ENCODE measurements around the gene ZFPM1.

DNA sequence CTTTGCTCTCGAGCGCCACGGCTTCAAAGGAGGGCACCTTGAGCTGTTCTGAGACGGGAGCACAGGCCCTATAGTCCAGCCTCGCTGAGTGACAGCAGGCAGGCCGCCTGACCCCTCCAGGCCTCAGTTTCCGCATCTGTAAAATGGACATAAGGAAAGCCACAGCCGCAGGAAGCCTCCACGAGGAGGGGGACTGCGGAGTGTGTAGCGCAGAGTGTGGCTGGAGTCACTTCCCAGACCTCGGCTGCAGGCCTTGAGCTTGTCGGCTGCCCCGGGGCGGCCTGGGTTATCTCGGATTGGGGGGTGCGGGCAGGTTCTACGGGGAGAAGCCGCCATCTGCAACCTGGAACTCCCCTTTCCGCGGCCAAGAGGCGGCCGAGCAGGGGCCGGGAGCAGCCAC lies 40.8 kb downstream of the ZFPM1 start:
- TF ChIP-seq CTCF (IDR thresholded peaks at IDR 0.05 in 4 of 5, conservative IDR thresholded peaks at IDR 0.05 in 1 of 5) (no peak), POLR2A (IDR thresholded peaks at IDR 0.05) (no peak)
